GM12864 (cell line): ENCODE measurements around the gene CAV1.

ENCODE experiments used
- DNase-seq: peaks from one replicate; pipeline ENCODE4 v3.0.0-alpha.2; 2011; ENCODE audit warnings: low read depth
- H3K4me3 ChIP-seq: 2 replicates; pipeline ENCODE4 v1.5.1; 2011; ENCODE audit warnings: mild to moderate bottlenecking, low read depth, low read length, control low read depth
- TF ChIP-seq, protein P1 (sequence below): IDR thresholded peaks from 2 replicates; pipeline ENCODE4 v1.5.1; 2011; ENCODE audit warnings: low read depth, mild to moderate bottlenecking, moderate library complexity, low read length, control low read depth, inconsistent platforms; ENCODE audit errors: missing control alignments

The CAV1 gene

DNA sequence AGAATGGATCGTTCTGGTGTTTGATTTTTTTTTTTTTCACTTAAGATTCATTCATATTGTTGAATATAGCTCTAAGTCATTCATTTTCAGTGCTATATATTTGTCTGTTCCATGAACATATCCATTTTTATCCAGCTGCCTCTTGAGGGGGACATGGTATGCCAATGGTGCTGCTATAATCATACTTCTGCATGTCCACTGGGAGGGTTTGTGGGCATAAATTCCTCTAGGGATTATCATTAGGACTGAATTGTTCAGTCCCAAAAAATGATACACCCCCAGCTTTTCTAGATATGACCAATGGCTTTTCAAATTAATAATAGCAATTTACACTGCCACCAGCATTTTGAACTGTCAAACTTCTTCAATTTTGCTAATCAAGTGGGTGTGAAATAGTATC, 41.1 kb downstream of the CAV1 start:
- TF ChIP-seq, protein P1, sequence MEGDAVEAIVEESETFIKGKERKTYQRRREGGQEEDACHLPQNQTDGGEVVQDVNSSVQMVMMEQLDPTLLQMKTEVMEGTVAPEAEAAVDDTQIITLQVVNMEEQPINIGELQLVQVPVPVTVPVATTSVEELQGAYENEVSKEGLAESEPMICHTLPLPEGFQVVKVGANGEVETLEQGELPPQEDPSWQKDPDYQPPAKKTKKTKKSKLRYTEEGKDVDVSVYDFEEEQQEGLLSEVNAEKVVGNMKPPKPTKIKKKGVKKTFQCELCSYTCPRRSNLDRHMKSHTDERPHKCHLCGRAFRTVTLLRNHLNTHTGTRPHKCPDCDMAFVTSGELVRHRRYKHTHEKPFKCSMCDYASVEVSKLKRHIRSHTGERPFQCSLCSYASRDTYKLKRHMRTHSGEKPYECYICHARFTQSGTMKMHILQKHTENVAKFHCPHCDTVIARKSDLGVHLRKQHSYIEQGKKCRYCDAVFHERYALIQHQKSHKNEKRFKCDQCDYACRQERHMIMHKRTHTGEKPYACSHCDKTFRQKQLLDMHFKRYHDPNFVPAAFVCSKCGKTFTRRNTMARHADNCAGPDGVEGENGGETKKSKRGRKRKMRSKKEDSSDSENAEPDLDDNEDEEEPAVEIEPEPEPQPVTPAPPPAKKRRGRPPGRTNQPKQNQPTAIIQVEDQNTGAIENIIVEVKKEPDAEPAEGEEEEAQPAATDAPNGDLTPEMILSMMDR: no peak
- DNase-seq: no peak
- no peak overlapping the region for H3K4me3 ChIP-seq

DNA sequence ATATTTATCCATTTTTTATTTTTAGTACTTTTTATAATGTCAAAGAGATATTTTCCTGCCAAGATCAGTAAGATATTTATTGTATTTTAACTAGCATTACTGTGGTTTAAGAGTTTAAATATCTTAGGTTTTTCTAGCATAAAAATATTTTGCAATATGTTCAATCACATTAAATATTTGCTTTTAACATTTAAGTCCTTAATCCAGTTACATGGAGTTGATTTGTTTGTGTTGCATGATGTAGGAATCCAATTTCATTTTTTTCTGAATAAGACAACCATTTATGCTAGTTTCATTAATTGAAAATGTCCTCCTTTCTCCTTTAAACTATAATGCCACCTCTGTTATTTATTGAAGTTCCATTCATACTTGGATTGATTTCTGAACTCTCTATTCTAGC, 41.8 kb downstream of the CAV1 start:
- no peak overlapping the region for H3K4me3 ChIP-seq
- TF ChIP-seq, protein P1: no peak
- no peak for DNase-seq

DNA sequence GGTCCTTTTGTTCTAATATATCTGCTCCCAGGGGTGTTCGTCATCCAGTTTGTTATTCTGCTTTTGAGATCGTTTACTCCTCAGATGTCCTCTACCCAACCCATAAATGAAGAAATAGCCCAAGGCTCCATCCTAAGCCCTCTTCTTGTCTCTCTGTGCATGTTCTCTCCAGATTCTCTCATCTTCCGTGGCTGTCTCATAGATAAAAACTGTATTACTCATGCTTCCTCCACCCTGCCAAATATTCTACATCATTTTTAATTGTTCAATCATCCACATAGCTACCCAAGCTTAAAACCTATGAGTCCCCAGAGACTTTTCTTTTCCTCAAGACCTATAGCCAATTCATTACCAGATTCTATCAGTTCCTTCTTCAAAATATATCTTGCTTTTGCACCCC, 44.9 kb downstream of the CAV1 start:
- no peak overlapping the region for H3K4me3 ChIP-seq
- TF ChIP-seq, protein P1: no peak
- DNase-seq: no peak

DNA sequence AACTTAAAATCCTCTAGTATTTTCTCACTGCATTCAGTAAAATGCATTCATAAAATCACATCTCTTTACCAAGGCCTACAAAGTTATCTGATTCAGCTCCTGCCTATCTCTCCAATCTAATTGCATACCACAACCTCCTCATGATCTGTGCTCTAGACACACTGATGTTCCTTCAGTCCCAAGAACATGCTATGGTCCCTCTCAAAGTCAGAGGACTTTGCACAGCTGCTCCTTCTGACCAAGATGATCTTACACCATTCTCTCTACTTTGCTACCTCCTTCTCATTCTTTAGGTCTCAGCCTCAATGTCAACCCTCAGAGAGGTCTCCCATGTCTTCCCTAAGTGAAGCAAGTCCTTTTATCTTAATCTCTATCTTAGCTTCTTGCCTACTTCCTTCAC, 45.5 kb downstream of the CAV1 start:
- H3K4me3 ChIP-seq: no peak overlapping the region
- DNase-seq: no peak

DNA sequence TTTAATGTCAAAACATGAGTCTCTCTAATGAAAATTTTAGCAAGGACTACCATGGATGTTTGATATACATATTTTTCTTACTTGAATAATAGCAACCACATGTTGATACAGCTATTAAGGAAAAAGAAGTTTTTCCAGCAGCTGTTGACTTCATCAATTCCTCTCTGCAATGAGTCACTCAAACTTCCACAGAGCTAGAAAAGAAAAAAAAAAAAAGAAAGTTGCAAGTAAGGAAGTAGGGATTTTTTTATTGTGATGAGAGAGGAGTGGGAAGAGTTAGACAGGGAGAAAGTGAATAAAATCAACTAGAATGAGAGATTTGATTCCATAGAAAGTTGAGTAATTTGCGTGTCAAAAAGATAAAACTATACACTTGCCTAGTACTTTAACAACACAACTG, 46.2 kb downstream of the CAV1 start:
- TF ChIP-seq, protein P1: no peak
- no peak overlapping the region for H3K4me3 ChIP-seq
- no peak for DNase-seq

More for the DNA sequence above, 45.5 kb downstream of the CAV1 start:
- TF ChIP-seq, protein P1: no peak

DNA sequence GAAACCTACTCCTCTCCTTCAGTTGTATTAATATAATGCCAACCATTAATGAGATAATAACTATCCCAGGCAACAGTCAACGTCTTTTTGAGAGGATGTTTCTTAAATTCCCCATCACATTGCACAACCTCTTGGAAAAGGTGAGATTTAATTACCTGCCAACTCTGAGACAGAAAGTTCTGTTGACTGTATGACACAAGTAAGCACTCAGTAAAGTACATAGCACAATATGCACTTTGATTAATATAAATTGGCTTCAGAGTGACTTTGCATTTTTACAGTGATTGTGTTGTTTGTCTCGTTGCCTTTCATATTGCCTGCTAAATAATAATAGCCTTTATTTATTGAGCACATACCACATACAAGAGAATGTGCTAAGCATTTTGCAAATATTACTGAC, 46.7 kb downstream of the CAV1 start:
- DNase-seq: no peak
- H3K4me3 ChIP-seq: no peak overlapping the region
- TF ChIP-seq, protein P1: no peak

DNA sequence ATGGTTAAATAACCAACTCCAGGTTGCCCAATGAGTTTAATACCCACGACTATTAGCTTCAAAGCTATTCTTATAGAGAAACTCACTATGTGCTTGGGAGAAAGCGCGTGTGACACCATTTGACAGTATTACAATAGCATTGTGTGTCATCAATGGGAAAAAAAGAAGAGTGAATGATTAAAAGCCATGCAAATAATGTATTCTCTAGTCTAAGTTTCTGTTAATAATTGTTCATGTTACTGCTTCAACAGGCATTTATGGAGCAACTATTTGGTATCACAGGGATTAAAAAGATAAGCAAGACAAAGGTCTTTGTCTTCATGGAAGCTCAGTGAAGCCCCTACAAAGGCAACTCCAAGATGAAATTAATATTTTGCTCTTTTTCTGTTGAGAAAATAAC, 47.2 kb downstream of the CAV1 start:
- TF ChIP-seq, protein P1: no peak
- no peak overlapping the region for H3K4me3 ChIP-seq

More for the DNA sequence above, 47.2 kb downstream of the CAV1 start:
- no peak for DNase-seq
